Activated CD8-positive, alpha-beta memory T cell treated with anti-CD3 and anti-CD28 coated beads for 48 hours (primary cell): ENCODE results near the gene FBRSL1.

Source experiments
- DNase-seq, 3 experiments: peaks; one replicate each; pipeline ENCODE4 v3.0.0-alpha.2; 2020; ENCODE audit warnings: low read depth in 2 of 3, low spot score in 2 of 3

Gene FBRSL1

GRCh38 chr12:132483208-132483607 is 6.7 kb upstream of the FBRSL1 start:
- DNase-seq, result no peak

GRCh38 chr12:132483612-132484011 is 6.3 kb upstream of the FBRSL1 start:
- DNase-seq, result no peak

- no peak for DNase-seq
Measured at GRCh38 chr12:132484183-132484890, 5.6 kb upstream of the FBRSL1 start.

- no peak for DNase-seq
Measured at GRCh38 chr12:132484891-132485441, 5.0 kb upstream of the FBRSL1 start.

- no peak for DNase-seq
Measured at GRCh38 chr12:132485619-132486018, 4.3 kb upstream of the FBRSL1 start.

- DNase-seq, result no peak
Measured at GRCh38 chr12:132486168-132486567, 3.8 kb upstream of the FBRSL1 start.

GRCh38 chr12:132486576-132486975 is 3.4 kb upstream of the FBRSL1 start:
- no peak for DNase-seq

GRCh38 chr12:132487311-132487741 is 2.6 kb upstream of the FBRSL1 start:
- no peak for DNase-seq

- no peak for DNase-seq
Measured at GRCh38 chr12:132488127-132489077, 1.5 kb upstream of the FBRSL1 start.

GRCh38 chr12:132489078-132489601 is 811 bp upstream of the FBRSL1 start:
- DNase-seq, result peak in 2 of 3 experiments; percentile 44 to 53

GRCh38 chr12:132490422-132491137 is 629 bp downstream of the FBRSL1 start:
- DNase-seq, result no peak

- no peak for DNase-seq
Measured at GRCh38 chr12:132491138-132491663, 1.2 kb downstream of the FBRSL1 start.

GRCh38 chr12:132491761-132492378 is 1.9 kb downstream of the FBRSL1 start:
- no peak for DNase-seq

GRCh38 chr12:132492522-132492921 is 2.6 kb downstream of the FBRSL1 start:
- DNase-seq, result peak in 1 of 3 experiments; percentile 19

GRCh38 chr12:132492951-132493350 is 3.0 kb downstream of the FBRSL1 start:
- DNase-seq, result no peak

GRCh38 chr12:132493482-132494178 is 3.7 kb downstream of the FBRSL1 start:
- no peak for DNase-seq

- no peak for DNase-seq
Measured at GRCh38 chr12:132494294-132495164, 4.6 kb downstream of the FBRSL1 start.

GRCh38 chr12:132495165-132495544 is 5.2 kb downstream of the FBRSL1 start:
- DNase-seq, result no peak
